ENCODE data around the gene CCDC167.

CCDC167 gene

DNA sequence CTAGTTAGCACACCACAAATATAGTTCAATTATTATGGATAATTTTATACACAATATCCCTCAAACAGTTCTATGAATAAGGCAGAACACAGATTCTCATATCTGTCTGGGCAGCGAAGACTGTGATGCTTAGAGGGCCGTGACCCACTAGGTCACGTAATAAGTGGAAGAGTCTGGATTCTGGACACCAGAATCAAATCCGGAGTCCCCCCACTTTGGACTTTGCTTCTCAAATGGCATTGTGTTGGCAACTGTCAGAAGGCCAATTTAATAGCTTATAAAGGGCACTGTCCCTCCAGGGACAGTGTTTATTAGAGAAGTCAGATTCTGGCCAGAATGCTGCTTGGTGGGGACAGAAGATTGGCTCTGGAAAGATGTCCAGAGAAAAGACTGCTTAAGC, 6.8 kb upstream of the CCDC167 start:
- no peak for TF ChIP-seq GABPA (IDR thresholded peaks at IDR 0.05; ENCODE audit: low read depth)
- TF ChIP-seq, protein P1, sequence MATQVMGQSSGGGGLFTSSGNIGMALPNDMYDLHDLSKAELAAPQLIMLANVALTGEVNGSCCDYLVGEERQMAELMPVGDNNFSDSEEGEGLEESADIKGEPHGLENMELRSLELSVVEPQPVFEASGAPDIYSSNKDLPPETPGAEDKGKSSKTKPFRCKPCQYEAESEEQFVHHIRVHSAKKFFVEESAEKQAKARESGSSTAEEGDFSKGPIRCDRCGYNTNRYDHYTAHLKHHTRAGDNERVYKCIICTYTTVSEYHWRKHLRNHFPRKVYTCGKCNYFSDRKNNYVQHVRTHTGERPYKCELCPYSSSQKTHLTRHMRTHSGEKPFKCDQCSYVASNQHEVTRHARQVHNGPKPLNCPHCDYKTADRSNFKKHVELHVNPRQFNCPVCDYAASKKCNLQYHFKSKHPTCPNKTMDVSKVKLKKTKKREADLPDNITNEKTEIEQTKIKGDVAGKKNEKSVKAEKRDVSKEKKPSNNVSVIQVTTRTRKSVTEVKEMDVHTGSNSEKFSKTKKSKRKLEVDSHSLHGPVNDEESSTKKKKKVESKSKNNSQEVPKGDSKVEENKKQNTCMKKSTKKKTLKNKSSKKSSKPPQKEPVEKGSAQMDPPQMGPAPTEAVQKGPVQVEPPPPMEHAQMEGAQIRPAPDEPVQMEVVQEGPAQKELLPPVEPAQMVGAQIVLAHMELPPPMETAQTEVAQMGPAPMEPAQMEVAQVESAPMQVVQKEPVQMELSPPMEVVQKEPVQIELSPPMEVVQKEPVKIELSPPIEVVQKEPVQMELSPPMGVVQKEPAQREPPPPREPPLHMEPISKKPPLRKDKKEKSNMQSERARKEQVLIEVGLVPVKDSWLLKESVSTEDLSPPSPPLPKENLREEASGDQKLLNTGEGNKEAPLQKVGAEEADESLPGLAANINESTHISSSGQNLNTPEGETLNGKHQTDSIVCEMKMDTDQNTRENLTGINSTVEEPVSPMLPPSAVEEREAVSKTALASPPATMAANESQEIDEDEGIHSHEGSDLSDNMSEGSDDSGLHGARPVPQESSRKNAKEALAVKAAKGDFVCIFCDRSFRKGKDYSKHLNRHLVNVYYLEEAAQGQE (IDR thresholded peaks at IDR 0.05; ENCODE audit: insufficient replicate concordance, low read depth), result no peak
- TF ChIP-seq SPI1 (IDR thresholded peaks at IDR 0.05; ENCODE audit: borderline replicate concordance, low read depth), result no peak
- TF ChIP-seq, protein P2, sequence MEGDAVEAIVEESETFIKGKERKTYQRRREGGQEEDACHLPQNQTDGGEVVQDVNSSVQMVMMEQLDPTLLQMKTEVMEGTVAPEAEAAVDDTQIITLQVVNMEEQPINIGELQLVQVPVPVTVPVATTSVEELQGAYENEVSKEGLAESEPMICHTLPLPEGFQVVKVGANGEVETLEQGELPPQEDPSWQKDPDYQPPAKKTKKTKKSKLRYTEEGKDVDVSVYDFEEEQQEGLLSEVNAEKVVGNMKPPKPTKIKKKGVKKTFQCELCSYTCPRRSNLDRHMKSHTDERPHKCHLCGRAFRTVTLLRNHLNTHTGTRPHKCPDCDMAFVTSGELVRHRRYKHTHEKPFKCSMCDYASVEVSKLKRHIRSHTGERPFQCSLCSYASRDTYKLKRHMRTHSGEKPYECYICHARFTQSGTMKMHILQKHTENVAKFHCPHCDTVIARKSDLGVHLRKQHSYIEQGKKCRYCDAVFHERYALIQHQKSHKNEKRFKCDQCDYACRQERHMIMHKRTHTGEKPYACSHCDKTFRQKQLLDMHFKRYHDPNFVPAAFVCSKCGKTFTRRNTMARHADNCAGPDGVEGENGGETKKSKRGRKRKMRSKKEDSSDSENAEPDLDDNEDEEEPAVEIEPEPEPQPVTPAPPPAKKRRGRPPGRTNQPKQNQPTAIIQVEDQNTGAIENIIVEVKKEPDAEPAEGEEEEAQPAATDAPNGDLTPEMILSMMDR (IDR thresholded peaks at IDR 0.05; ENCODE audit: insufficient read depth, low read length), result no peak
- no peak for TF ChIP-seq POLR2AphosphoS5 (IDR thresholded peaks at IDR 0.05; ENCODE audit: low read depth)
- Histone ChIP-seq H3K27ac (replicated peaks) (no peak overlapping the region), H3K4me3 (replicated peaks; ENCODE audit: insufficient read depth, low read length) (no peak overlapping the region), H3K27me3 (ENCODE audit: insufficient read depth, poor library complexity, severe bottlenecking) (peaks cover 6% of the 10 kb centered on the region)
- DNase-seq (ENCODE audit: low read depth in 1 of 2, low spot score in 1 of 2), result no peak

DNA sequence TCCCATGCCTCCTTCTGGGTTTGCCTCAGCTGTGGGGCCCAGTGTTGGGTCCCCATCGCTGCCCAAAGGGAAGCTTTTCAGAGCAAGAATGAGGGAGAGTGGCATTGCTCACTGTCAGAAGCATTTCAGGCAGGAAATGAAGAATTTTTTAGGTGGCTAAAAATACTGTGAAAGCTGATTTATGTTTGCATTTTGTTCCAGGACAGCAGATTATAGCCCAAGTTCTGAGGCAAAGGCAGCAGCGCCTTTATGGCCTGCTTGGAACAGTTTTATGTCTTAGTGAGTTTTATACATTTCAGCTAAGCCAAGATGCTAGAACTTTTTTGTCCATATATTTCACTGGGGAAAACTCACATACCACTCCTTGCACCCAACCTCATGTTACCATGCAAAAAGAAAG, 4.3 kb upstream of the CCDC167 start:
- DNase-seq (ENCODE audit: low read depth in 1 of 2, low spot score in 1 of 2), result no peak
- H3K27ac ChIP-seq (replicated peaks), result no peak overlapping the region
- H3K4me3 ChIP-seq (replicated peaks; ENCODE audit: insufficient read depth, low read length), result no peak overlapping the region
- TF ChIP-seq POLR2AphosphoS5 (IDR thresholded peaks at IDR 0.05; ENCODE audit: low read depth) (no peak), GABPA (IDR thresholded peaks at IDR 0.05; ENCODE audit: low read depth) (no peak)
- H3K27me3 ChIP-seq (ENCODE audit: insufficient read depth, poor library complexity, severe bottlenecking), result no peaks in the 10 kb centered on the region

DNA sequence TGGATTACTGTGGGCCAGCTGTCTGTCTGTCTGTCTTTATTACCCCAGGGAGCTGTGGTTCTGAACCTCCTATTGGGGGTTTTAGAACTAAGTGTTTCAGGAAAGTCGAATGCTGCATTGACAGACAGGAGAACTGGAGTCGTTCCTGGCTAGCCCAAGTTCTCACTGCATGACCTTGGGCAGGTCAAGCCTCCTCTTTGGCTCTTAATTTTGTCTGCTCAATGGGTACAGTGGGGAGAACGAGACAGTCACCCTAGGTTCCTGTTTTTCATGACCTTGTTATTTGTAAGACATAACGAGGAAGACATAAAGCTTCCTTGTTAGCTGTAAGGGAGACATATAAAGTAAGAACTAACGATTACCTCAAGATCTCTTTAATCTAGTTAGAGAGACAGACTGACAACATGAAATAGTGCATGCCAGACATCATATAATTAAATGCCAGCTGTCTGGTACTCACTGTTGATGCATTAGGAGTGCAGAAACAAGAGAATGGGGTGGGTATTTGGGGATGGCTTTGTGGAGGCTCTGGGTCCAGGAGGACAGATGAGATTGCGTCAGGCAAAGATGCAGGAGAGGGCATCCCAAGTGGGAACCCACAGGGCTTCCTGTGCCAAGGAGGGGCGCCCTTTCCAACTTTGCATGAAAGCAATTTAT, 3.7 kb upstream of the CCDC167 start:
- TF ChIP-seq GABPA (IDR thresholded peaks at IDR 0.05; ENCODE audit: low read depth), result no peak
- TF ChIP-seq, protein P2 (IDR thresholded peaks at IDR 0.05; ENCODE audit: insufficient read depth, low read length), result no peak
- TF ChIP-seq SPI1 (IDR thresholded peaks at IDR 0.05; ENCODE audit: borderline replicate concordance, low read depth), result no peak
- TF ChIP-seq, protein P1 (IDR thresholded peaks at IDR 0.05; ENCODE audit: insufficient replicate concordance, low read depth), result no peak
- TF ChIP-seq POLR2AphosphoS5 (IDR thresholded peaks at IDR 0.05; ENCODE audit: low read depth), result no peak
- no peaks in the 10 kb centered on the region for H3K27me3 ChIP-seq (ENCODE audit: insufficient read depth, poor library complexity, severe bottlenecking)
- DNase-seq (ENCODE audit: low read depth in 1 of 2, low spot score in 1 of 2), result peak in 1 of 2 experiments; percentile 24
- H3K4me3 ChIP-seq (replicated peaks; ENCODE audit: insufficient read depth, low read length), result no peak overlapping the region
- H3K27ac ChIP-seq (replicated peaks), result no peak overlapping the region

DNA sequence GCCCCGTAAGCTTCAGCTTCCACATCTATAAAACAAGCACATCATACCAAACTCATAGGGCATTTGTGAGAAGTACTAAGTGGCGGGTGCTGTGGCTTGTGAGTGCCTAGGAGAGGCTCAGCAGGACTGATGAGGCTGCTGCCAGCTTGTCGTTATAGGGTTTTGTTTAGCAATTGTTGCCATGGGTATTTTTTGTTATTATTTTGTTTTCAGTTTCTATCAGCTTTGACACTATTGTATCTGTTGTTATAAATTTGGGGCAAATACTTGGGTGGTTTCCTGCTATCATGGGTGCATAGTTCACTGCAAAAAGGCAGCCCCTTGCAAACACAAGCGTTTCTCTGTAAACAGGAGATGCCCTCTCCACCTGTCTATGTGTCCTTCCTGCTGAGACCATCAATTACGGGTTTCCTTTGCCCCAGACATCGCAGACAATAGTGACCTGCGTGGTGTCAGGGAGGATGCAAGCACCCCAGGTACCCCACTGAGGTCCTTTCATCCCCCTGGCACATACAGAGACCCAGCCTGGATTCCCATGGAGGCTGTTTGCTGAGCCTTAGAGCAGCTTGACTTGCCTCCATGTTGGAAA, 3.1 kb upstream of the CCDC167 start:
- Histone ChIP-seq H3K27me3 (ENCODE audit: insufficient read depth, poor library complexity, severe bottlenecking) (no peaks in the 10 kb centered on the region), H3K27ac (replicated peaks) (no peak overlapping the region), H3K4me3 (replicated peaks; ENCODE audit: insufficient read depth, low read length) (no peak overlapping the region)
- TF ChIP-seq, protein P1 (IDR thresholded peaks at IDR 0.05; ENCODE audit: insufficient replicate concordance, low read depth), result no peak
- TF ChIP-seq POLR2AphosphoS5 (IDR thresholded peaks at IDR 0.05; ENCODE audit: low read depth) (no peak), GABPA (IDR thresholded peaks at IDR 0.05; ENCODE audit: low read depth) (no peak), SPI1 (IDR thresholded peaks at IDR 0.05; ENCODE audit: borderline replicate concordance, low read depth) (no peak)
- TF ChIP-seq, protein P2 (IDR thresholded peaks at IDR 0.05; ENCODE audit: insufficient read depth, low read length), result no peak
- DNase-seq (ENCODE audit: low read depth in 1 of 2, low spot score in 1 of 2), result no peak

Data from HL-60 (cell line).